GM20431 (cell line): ENCODE measurements around the gene CNPY4.

Experiments used
- in situ Hi-C: fragments of 300-500 bp; cut with MseI, MboI; formaldehyde crosslinking; loops from one replicate; pipeline ENCODE4 v1.15.0; 2020; ENCODE audit warnings: low sequenced_read_pairs; ENCODE audit not compliant: unreplicated experiment

The CNPY4 gene

GRCh38 chr7:100090527-100091410 lies 28.7 kb upstream of the CNPY4 start:
- in situ Hi-C loops = no loop called here

DNA sequence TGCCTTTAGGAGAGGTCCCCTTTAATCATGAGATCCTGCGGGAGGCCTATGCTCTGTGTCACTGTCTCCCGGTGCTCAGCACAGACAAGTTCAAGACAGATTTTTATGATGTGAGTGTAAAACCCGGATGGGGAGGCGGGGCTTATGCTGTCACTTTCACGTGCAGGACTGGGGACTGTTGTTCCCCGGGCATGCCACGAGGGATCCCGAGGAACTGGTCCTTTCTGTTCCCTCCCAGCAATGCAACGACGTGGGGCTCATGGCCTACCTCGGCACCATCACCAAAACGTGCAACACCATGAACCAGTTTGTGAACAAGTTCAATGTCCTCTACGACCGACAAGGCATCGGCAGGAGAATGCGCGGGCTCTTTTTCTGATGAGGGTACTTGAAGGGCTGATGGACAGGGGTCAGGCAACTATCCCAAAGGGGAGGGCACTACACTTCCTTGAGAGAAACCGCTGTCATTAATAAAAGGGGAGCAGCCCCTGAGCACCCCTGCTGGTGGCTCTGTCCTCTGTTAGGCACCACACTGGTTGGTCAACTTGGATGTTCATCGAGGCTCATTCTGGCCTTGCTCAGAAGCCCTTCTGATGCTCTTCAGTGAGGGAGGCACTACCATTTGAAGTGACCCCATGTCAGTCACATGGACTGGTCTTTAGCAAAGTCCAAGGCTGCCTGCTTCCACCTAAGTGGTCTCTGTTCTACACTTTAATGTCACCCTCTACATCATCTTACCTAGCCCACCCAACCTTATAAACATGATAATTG lies 27.8 kb upstream of the CNPY4 start:
- in situ Hi-C loops = no loop called here

- in situ Hi-C loops = no loop called here
Observed at GRCh38 chr7:100093054-100093453, 26.4 kb upstream of the CNPY4 start.

DNA sequence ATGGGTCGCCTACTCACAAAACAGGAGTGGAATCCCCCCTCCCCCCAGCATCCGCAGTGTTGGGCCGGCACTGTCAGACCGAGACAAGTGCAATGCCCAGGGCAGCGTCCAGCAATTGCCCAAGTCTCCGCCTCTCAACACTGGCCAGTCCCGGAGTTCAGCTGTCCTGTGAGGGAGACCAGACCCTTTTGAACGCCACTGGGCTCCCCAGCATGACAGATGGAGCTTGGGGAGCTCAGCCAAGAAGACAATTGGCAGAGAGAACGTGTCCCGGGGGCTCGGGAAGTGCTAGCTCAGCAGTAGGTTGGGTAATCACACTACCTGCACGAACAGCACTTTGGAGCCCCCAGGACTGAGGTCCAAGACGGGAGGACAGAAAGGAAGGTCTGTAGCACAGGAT lies 25.9 kb upstream of the CNPY4 start:
- in situ Hi-C loops = no loop called here

DNA sequence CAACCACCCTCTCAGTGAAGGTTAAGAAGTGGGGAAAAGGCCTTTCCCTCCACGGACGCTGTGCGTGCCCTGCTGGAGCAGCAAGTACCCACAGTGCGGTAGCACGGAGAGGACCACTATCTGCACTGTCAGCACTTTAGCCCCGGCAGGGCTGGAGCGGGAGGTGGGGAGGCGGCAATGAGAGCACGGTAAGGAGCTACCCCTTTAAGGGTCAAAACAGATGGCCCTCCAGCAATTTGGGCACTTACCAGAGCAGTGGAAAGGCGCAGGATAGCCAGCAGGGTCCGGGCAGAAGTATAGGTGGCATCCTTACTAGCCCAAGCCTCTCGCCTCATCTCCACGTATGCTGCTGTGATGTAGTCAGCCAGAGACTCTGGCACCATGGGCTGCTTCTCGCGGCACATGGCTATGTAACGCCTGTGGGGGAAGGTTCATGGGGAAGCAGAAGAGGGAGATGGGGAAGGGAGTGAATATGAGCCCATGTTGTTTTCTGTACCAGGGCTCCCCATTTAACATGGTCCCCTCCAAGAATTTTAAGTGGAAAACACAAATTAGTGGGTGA lies 25.4 kb upstream of the CNPY4 start:
- in situ Hi-C loops = no loop called here

DNA sequence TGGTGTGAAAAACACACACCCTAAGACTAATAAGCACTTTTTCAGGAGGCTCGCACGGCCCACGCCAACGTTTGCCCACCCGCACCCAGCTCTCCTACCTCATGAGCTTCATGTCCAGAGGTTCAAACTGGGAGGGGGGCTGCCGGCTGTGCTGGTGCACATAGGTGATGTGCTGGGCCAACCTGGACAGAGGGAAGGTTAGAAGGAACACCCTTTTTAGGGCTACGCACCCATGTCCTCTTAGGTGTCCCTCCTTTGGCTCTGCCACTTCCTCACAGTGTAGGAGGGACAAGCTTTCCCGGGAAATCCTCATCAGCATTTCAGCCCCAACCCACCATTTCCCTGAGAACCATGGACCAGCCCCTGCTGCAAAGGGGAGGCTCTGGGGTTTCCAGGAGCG lies 24.1 kb upstream of the CNPY4 start:
- in situ Hi-C loops = no loop called here

DNA sequence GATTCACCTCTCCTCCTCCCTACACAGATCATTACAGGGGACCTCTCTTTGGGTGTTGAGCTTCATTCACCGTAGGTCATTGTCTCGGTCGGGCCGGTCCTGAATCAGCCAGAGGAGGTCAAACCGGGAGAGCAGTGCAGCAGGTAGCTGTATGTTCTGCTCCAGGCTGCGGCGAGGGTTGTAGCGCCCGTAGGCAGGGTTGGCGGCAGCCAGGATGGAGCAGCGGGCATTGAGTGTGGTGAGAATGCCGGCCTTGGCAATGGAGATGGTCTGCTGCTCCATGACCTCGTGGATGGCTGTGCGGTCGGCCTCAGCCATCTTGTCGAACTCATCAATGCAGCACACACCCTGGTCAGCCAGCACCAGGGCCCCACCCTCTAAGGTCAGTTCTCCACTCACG lies 23.7 kb upstream of the CNPY4 start:
- in situ Hi-C loops = no loop called here

GRCh38 chr7:100098913-100099312 lies 20.5 kb upstream of the CNPY4 start:
- in situ Hi-C loops = no loop called here

GRCh38 chr7:100099452-100099851 lies 20.0 kb upstream of the CNPY4 start:
- in situ Hi-C loops = no loop called here

DNA sequence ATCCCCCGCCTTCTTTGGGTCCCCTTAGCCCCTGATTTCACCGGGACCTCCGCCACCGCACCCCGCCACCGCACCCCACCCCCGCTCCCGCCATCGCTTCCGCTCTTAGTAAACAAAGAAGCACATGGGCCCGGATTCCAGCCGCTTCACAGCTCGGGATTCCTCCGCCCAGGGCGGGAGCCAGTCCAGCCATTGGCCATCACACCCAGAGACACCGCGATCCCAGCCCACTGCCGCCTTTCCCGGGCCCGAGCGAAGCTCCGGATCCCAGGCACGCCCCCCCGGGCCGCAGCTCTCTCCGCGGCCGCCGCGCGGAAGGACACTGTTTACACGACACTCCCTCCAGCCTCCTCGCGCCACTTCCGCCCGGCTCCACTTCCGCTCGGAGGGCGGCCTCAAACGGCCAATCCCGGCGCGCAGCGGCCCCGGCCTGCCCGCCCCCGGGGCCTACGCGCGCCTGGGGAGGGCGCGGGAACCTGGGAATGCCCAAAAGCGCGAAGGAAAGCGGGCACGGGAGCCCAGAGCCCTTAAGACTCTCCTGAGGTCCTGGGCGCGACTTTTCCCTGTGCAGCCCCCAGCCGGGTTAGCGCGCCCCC lies 18.9 kb upstream of the CNPY4 start:
- in situ Hi-C loops = no loop called here

DNA sequence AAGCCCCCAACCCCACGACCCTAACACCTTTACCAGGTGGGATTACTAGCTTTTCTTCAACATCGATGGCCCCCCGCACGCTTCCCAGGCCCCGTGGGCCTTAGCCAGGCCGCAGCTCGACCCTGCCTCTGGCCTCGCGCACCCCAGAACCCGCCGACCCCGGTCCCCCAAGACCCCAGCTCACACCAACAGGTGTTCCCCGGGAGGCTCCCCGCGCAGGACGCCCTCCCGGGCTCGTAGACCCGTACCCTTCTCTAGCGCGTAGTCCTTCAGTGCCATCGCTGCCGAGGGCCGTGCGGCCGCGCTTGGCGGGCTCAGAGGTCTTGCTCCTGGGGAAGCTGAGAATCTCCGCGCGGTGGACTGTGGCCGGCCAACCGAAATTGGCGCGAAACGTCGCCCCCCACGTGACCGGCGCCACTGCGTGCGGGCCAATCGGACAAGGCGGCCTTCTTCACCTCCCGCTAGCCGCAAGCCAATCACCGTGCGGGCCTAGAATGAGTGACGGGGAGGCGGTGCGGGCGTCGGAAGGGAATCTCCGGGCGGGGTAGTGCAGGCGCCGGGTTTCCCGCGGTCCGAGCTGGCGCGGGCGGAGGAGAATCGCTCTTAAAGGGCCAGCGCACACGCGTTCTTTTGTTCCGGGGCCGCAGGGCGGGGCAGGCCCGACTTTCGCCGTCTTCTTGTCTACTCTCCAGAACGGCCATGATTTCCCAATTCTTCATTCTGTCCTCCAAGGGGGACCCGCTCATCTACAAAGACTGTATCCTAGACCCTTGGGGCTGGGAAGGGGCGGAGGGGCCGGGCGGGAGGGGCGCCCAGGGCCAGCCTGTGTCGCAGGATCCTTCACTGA lies 18.2 kb upstream of the CNPY4 start, which contains the start of the genes AP4M1 and MCM7:
Gene AP4M1 (plus strand): TSS at position 628 of the 847 bp plus-strand sequence. CDS start 72 bp downstream, at position 700.
Gene MCM7 (minus strand): TSS at position 382 of the 847 bp plus-strand sequence. CDS start 103 bp downstream, at position 279.
- in situ Hi-C loops = no loop called here

DNA sequence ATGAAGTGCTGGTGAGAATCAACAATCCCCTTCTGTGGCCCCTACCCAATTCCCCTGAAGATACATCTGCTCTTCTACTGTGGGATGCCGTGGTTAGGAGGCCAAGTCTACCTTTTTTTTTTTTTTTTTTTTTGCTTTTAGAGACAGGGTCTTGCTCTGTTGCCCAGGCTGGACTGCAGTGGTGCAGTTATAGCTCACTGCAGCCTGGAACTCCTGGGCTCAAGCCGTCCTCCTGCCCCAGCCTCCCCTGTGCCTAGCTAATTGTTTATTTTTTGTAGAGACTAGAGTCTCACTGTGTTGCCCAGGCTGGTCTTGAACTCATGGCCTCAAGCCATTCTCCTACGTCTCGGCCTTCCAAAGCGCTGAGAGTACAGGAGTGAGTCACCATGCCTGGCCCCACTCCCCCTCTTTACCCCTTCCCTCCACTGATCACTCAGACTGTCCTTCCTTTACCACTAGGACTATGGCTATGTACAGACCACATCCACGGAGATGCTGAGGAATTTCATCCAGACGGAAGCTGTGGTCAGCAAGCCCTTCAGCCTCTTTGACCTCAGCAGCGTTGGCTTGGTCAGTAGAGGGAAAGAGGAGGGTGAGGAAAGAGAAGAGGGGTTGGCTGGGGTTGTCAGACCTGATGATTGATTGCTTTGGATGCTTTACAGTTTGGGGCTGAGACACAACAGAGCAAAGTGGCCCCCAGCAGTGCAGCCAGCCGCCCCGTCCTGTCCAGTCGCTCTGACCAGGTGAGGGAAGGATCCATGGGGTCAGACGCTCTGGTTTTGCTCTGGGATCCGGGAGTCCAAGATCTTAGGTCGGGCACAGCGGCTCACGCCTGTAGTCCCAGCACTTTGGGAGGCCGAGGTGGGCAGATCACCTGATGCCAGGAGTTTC lies 16.2 kb upstream of the CNPY4 start:
- in situ Hi-C loops = no loop called here

GRCh38 chr7:100105534-100105933 lies 13.9 kb upstream of the CNPY4 start:
- in situ Hi-C loops = no loop called here

- in situ Hi-C loops = no loop called here
Observed at GRCh38 chr7:100106633-100107032, 12.8 kb upstream of the CNPY4 start.

GRCh38 chr7:100107125-100107737 lies 12.2 kb upstream of the CNPY4 start:
- in situ Hi-C loops = no loop called here

DNA sequence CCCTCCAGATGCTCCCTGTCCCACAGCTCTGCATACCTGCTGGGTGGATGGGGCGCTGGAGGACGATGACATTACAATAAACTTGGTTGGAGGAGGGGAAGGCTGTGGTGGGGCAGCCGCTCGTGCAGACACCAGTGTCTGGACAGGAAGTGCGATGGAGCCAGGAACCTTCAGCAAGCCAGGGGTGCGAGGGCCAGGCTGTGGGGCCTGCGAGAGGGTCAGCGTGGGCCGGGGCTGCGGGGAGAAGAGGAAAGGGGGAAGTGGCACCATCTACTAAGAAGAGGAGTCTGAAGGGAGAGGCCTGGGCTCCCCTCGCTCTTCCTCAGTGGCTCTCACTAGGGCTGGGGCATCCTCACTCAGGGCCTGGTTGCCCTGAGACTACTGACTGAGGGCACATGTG lies 11.5 kb upstream of the CNPY4 start:
- in situ Hi-C loops = no loop called here

DNA sequence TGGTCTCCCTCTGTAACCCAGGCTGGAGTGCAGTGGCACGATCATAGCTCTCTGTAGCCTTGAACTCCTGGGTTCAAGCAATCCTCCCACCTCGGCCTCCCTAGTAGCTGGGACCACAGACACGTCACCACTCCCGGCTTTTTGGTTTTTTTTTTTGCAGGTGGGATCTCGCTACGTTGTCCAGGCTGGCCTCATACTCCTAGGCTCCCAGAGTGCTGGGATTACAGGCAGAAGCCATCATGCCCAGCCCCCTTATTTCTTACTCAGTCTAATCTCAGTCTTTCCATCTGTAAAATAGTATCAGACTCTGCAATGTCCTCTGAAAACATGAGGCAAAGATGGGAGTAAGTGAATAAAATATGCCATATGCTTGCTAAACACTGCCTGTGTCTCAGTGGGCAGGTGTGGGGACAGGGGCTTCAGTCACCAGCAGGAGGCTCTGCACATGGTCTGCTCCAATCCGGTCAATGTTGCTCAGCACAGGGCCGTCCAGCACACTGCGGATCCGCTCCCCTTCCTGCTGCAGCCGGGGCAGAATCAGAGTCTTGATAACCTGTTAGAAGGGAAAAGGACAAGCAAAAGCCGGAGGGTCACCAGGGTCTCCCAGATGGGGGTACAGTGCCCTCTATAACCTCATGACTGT lies 9.8 kb upstream of the CNPY4 start:
- in situ Hi-C loops = no loop called here

DNA sequence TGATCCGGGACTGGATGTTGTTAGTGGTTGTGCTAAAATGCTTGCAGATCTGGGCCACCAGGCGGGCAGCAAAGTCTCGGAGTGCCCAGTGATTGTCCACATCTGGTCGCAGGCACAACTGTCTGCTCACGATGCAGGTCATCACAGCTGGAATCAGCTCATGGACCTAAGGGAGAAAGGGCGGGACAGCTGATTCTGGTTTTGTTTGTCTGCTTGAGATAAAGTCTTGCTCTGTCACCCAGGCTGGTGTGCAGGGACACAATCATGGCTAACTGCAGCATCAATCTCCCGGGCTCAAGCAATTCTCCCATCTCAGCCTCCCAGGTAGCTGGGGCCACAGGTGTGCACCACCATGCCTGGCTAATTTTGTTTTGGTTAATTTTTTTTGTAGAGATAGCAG lies 8.3 kb upstream of the CNPY4 start:
- in situ Hi-C loops = no loop called here
